H9 (cell line): Measurements from ENCODE around the gene SORCS2. TPM values are rescaled to one million over a fixed set of nuclear protein-coding genes. Genes with fewer than 3 reads are reported as not detected.

ENCODE experiments used
- DNase-seq: peaks from one replicate; pipeline ENCODE4 v3.0.0-alpha.2; 2017
- H2AFZ ChIP-seq: one replicate; pipeline ENCODE4 v1.6.1; 2013; ENCODE audit warnings: mild to moderate bottlenecking, low read length, control low read depth, moderate library complexity
- H2AK5ac ChIP-seq: 2 replicates; pipeline ENCODE4 v1.6.1; 2013; ENCODE audit warnings: low read length, control low read depth, mixed read lengths; ENCODE audit not compliant: insufficient read length
- H2BK120ac ChIP-seq: one replicate; pipeline ENCODE4 v1.6.1; 2013; ENCODE audit warnings: low read depth, mild to moderate bottlenecking, low read length, control low read depth, inconsistent platforms; ENCODE audit not compliant: poor library complexity, severe bottlenecking
- H2BK12ac ChIP-seq: 2 replicates; pipeline ENCODE4 v1.6.1; 2013; ENCODE audit warnings: low read length, control low read depth, mixed read lengths, low read depth; ENCODE audit not compliant: insufficient read length
- H2BK15ac ChIP-seq: 2 replicates; pipeline ENCODE4 v1.6.1; 2013; ENCODE audit warnings: low read depth, low read length, control low read depth
- H2BK20ac ChIP-seq: one replicate; pipeline ENCODE4 v1.6.1; 2013; ENCODE audit warnings: low read depth, mild to moderate bottlenecking, low read length, control low read depth, inconsistent platforms; ENCODE audit not compliant: poor library complexity, severe bottlenecking
- H2BK5ac ChIP-seq: 2 replicates; pipeline ENCODE4 v1.6.1; 2013; ENCODE audit warnings: low read length, control low read depth, mixed read lengths; ENCODE audit not compliant: insufficient read length
- H3K14ac ChIP-seq: 2 replicates; pipeline ENCODE4 v1.6.1; 2013; ENCODE audit warnings: low read length, control low read depth; ENCODE audit not compliant: insufficient read depth
- H3K18ac ChIP-seq: 2 replicates; pipeline ENCODE4 v1.6.1; 2013; ENCODE audit warnings: low read depth, mild to moderate bottlenecking, mixed read lengths, low read length, control low read depth; ENCODE audit not compliant: insufficient read length
- H3K23ac ChIP-seq: 2 replicates; pipeline ENCODE4 v1.6.1; 2013; ENCODE audit warnings: low read length, control low read depth, mixed read lengths, low read depth; ENCODE audit not compliant: insufficient read length
- H3K23me2 ChIP-seq: 2 replicates; pipeline ENCODE4 v1.6.1; 2013; ENCODE audit warnings: low read depth, mild to moderate bottlenecking, mixed read lengths, low read length, control low read depth; ENCODE audit not compliant: insufficient read length, poor library complexity, severe bottlenecking
- H3K27ac ChIP-seq: 2 replicates; pipeline ENCODE4 v1.5.1; 2013; ENCODE audit warnings: low read length, control low read depth, mixed read lengths, low read depth; ENCODE audit not compliant: insufficient read length
- H3K27me3 ChIP-seq: 2 replicates; pipeline ENCODE4 v1.6.1; 2013; ENCODE audit warnings: low read length, control low read depth, inconsistent platforms; ENCODE audit not compliant: insufficient read depth
- H3K4ac ChIP-seq: 2 replicates; pipeline ENCODE4 v1.6.1; 2013; ENCODE audit warnings: low read depth, mild to moderate bottlenecking, control low read depth, inconsistent platforms, low read length, moderate library complexity
- H3K4me1 ChIP-seq: 2 replicates; pipeline ENCODE4 v1.6.1; 2013; ENCODE audit warnings: low read length, control low read depth, inconsistent platforms; ENCODE audit not compliant: insufficient read depth
- H3K4me2 ChIP-seq: 2 replicates; pipeline ENCODE4 v1.6.1; 2013; ENCODE audit warnings: low read length, control low read depth, mixed read lengths; ENCODE audit not compliant: insufficient read length, insufficient read depth
- H3K56ac ChIP-seq: 2 replicates; pipeline ENCODE4 v1.6.1; 2013; ENCODE audit warnings: low read depth, mild to moderate bottlenecking, mixed read lengths, low read length, control low read depth; ENCODE audit not compliant: insufficient read length
- H3K79me1 ChIP-seq: 2 replicates; pipeline ENCODE4 v1.6.1; 2013; ENCODE audit warnings: low read depth, mild to moderate bottlenecking, moderate library complexity, low read length, control low read depth, inconsistent platforms; ENCODE audit not compliant: insufficient read depth, poor library complexity, severe bottlenecking
- H3K79me2 ChIP-seq: 2 replicates; pipeline ENCODE4 v1.6.1; 2013; ENCODE audit warnings: low read length, control low read depth, inconsistent platforms; ENCODE audit not compliant: insufficient read depth
- H3K9ac ChIP-seq: 2 replicates; pipeline ENCODE4 v1.6.1; 2013; ENCODE audit warnings: low read length, control low read depth, mixed read lengths; ENCODE audit not compliant: insufficient read length; ENCODE audit errors: extremely low read depth
- H3K9me3 ChIP-seq: one replicate; pipeline ENCODE4 v1.6.1; 2013; ENCODE audit warnings: low read depth, low read length, inconsistent platforms; ENCODE audit not compliant: control insufficient read depth
- H3T11ph ChIP-seq: one replicate; pipeline ENCODE4 v1.6.1; 2013; ENCODE audit warnings: mild to moderate bottlenecking, low read length, control low read depth, inconsistent platforms
- H4K20me1 ChIP-seq: one replicate; pipeline ENCODE4 v1.6.1; 2013; ENCODE audit not compliant: control insufficient read depth, insufficient read length, insufficient read depth
- H4K5ac ChIP-seq: 2 replicates; pipeline ENCODE4 v1.6.1; 2013; ENCODE audit warnings: low read depth, mild to moderate bottlenecking, mixed read lengths, low read length, control low read depth; ENCODE audit not compliant: insufficient read length
- H4K8ac ChIP-seq: replicated peaks from 2 replicates; pipeline ENCODE4 v1.6.1; 2013; ENCODE audit warnings: low read length, control low read depth, mixed read lengths, low read depth; ENCODE audit not compliant: insufficient read length
- H4K91ac ChIP-seq: 2 replicates; pipeline ENCODE4 v1.6.1; 2013; ENCODE audit warnings: low read depth, mild to moderate bottlenecking, moderate library complexity, mixed read lengths, low read length, control low read depth; ENCODE audit not compliant: insufficient read length
- H3K27ac Mint-ChIP-seq, 3 experiments: 2 replicates in 2 of 3; 3 replicates in 1 of 3; pipeline ENCODE4 v1.8.0; 2020 to 2021; ENCODE audit warnings: mixed read lengths in 3 of 3, mild to moderate bottlenecking in 1 of 3, moderate library complexity in 1 of 3
- H3K27me3 Mint-ChIP-seq: 2 replicates; pipeline ENCODE4 v1.8.0; 2021; ENCODE audit warnings: low read depth, mild to moderate bottlenecking, moderate library complexity, mixed read lengths
- H3K36me3 Mint-ChIP-seq, 3 experiments: 2 replicates in 2 of 3; 3 replicates in 1 of 3; pipeline ENCODE4 v1.8.0; 2020 to 2021; ENCODE audit warnings: low read depth in 3 of 3, mixed read lengths in 3 of 3; ENCODE audit not compliant: insufficient read depth in 1 of 3
- H3K4me1 Mint-ChIP-seq, 2 experiments: 2 replicates each; pipeline ENCODE4 v1.8.0; 2020; ENCODE audit warnings: mixed read lengths in 2 of 2
- H3K4me3 Mint-ChIP-seq, 2 experiments: 2 replicates in 1 of 2; 3 replicates in 1 of 2; pipeline ENCODE4 v1.8.0; 2020 to 2021; ENCODE audit warnings: mild to moderate bottlenecking in 2 of 2, mixed read lengths in 2 of 2, moderate library complexity in 1 of 2
- H3K9me3 Mint-ChIP-seq, 2 experiments: 2 replicates in 1 of 2; 3 replicates in 1 of 2; pipeline ENCODE4 v1.8.0; 2020; ENCODE audit warnings: mild to moderate bottlenecking in 2 of 2, mixed read lengths in 2 of 2, moderate library complexity in 1 of 2
- WGBS: extraction: QIAGEN DNeasy Blood & Tissue Kit; methylation state at CpG from one replicate; pipeline ENCODE4 v1.1.7; 2013; ENCODE audit warnings: missing lambda C conversion rate, low lambda C conversion rate, mixed read lengths; ENCODE audit not compliant: insufficient read length; ENCODE audit errors: extremely low coverage; 5-methylcytosine and 5-hydroxymethylcytosine counted together
- total RNA-seq: library from RNA; stranded (reverse); gene quantifications from 2 replicates; pipeline ENCODE4 v1.2.1, GENCODE V29; 2021
- TF ChIP-seq, protein P1 (sequence below): fragments of 200-600 bp; sonication (generic); conservative IDR thresholded peaks from 3 replicates; pipeline ENCODE4 v1.8.0; 2021; ENCODE audit warnings: antibody characterized with exemption, mild to moderate bottlenecking

SORCS2 gene
- total RNA-seq, 1 experiment from 2014 or later = 0.57 TPM

DNA sequence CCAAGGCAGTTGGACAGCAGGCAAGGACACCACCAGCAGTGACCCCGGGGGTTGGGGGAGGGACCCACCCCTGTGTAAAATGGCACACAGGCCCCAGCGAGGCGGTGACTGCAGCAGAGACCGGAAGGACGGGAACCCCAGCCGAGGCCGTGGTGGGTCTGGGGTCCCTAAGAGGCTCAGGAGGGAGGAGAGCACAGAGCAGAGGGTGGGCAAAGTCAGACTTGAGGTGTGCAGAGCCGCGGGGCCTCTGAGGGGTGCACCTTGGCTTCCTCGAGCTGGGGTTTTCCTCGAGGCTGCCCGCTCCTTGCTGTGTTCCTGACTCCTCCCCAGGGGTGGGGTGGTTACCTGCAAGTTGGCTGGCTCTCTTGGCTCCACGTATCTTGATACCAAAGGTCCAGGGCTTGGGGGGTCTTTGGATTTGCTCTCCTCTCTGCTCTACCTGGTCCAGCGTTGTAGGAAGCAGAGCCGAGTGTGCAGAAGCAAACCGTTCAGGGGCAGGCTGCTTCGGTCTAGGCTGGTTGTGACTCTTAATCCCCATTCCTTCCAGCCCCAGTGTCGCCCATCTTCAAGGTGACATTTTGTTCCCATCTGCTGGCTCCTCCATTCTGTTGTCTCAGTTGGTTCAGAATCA is 37.9 kb upstream of the SORCS2 start:
- TF ChIP-seq, protein P1, sequence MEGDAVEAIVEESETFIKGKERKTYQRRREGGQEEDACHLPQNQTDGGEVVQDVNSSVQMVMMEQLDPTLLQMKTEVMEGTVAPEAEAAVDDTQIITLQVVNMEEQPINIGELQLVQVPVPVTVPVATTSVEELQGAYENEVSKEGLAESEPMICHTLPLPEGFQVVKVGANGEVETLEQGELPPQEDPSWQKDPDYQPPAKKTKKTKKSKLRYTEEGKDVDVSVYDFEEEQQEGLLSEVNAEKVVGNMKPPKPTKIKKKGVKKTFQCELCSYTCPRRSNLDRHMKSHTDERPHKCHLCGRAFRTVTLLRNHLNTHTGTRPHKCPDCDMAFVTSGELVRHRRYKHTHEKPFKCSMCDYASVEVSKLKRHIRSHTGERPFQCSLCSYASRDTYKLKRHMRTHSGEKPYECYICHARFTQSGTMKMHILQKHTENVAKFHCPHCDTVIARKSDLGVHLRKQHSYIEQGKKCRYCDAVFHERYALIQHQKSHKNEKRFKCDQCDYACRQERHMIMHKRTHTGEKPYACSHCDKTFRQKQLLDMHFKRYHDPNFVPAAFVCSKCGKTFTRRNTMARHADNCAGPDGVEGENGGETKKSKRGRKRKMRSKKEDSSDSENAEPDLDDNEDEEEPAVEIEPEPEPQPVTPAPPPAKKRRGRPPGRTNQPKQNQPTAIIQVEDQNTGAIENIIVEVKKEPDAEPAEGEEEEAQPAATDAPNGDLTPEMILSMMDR = no peak
- no peak overlapping the region for H3K4me3 Mint-ChIP-seq

More for the DNA sequence above, 37.9 kb upstream of the SORCS2 start:
- no CpG with 5 or more reads among the region's 18 CpGs for WGBS
- Histone ChIP-seq H3K27me3 (no peaks in the 10 kb centered on the region), H4K5ac (no peak overlapping the region), H2BK12ac (no peak overlapping the region), H3T11ph (no peak overlapping the region), H4K91ac (no peak overlapping the region), H2BK5ac (no peak overlapping the region), H2AK5ac (no peak overlapping the region), H3K4ac (no peak overlapping the region), H3K14ac (no peak overlapping the region), H3K23ac (no peak overlapping the region), H3K4me2 (no peak overlapping the region), H2AFZ (no peak overlapping the region), H3K79me2 (no peaks in the 10 kb centered on the region), H3K9ac (no peak overlapping the region), H3K18ac (no peak overlapping the region), H2BK15ac (no peak overlapping the region), H3K56ac (no peak overlapping the region), H4K8ac (no peak overlapping the region), H4K20me1 (no peaks in the 10 kb centered on the region), H3K23me2 (no peaks in the 10 kb centered on the region), H3K9me3 (no peaks in the 10 kb centered on the region), H3K4me1 (no peaks in the 10 kb centered on the region), H2BK20ac (no peak overlapping the region), H3K79me1 (no peaks in the 10 kb centered on the region), H3K27ac (no peak overlapping the region), H2BK120ac (no peak overlapping the region)
- Mint-ChIP-seq H3K36me3 (no peaks in the 10 kb centered on the region), H3K27ac (no peak overlapping the region), H3K27me3 (peaks cover 14% of the 10 kb centered on the region), H3K4me1 (peaks cover 11 to 22% of the 10 kb centered on the region in 2 experiments), H3K9me3 (no peaks in the 10 kb centered on the region)
- DNase-seq = no peak
